Neural crest cell (in vitro differentiated cells): Measurements from ENCODE around the gene FOXK2. TPM values are rescaled to one million over a fixed set of nuclear protein-coding genes. Genes with fewer than 3 reads are reported as not detected.
"Not testable (repeated sequence)": the region's sequence is repeated elsewhere in the genome, so short reads cannot be mapped to it uniquely, and the experiment has no call there.

Source experiments
- DNase-seq: peaks from one replicate; pipeline ENCODE4 v3.0.0; 2021; ENCODE audit warnings: low read depth, mixed read lengths, low spot score
- H3K27ac Mint-ChIP-seq: one replicate; pipeline ENCODE4 v1.8.0; 2021; ENCODE audit warnings: mild to moderate bottlenecking, mixed read lengths; ENCODE audit not compliant: unreplicated experiment
- H3K27me3 Mint-ChIP-seq: 2 replicates; pipeline ENCODE4 v1.8.0; 2021; ENCODE audit warnings: low read depth, mild to moderate bottlenecking, mixed read lengths
- H3K36me3 Mint-ChIP-seq: 2 replicates; pipeline ENCODE4 v1.8.0; 2021; ENCODE audit warnings: low read depth, mild to moderate bottlenecking, mixed read lengths
- H3K4me1 Mint-ChIP-seq: 2 replicates; pipeline ENCODE4 v1.8.0; 2021; ENCODE audit warnings: mixed read lengths
- H3K4me3 Mint-ChIP-seq: one replicate; pipeline ENCODE4 v1.8.0; 2021; ENCODE audit warnings: mild to moderate bottlenecking, mixed read lengths
- H3K9me3 Mint-ChIP-seq: 2 replicates; pipeline ENCODE4 v1.8.0; 2021; ENCODE audit warnings: mixed read lengths
- CTCF ChIP-seq: fragments of 200-600 bp; sonication (generic); conservative IDR thresholded peaks from 2 replicates; pipeline ENCODE4 v1.5.0; 2021; ENCODE audit warnings: antibody characterized with exemption, mild to moderate bottlenecking
- total RNA-seq: library from RNA; stranded (reverse); gene quantifications from 2 replicates; pipeline ENCODE4 v1.2.1, GENCODE V29; 2021

FOXK2 gene
- total RNA-seq, 1 donor from 2014 or later: 84.3 TPM

GRCh38 chr17:82531431-82531881 is 11.9 kb downstream of the FOXK2 start:
- TF ChIP-seq CTCF: no peak
- no peak overlapping the region for H3K4me3 Mint-ChIP-seq
- no peaks in the 10 kb centered on the region for H3K27me3 Mint-ChIP-seq
- H3K27ac Mint-ChIP-seq: no peak overlapping the region
- peaks cover 55% of the 10 kb centered on the region for H3K4me1 Mint-ChIP-seq
- no peaks in the 10 kb centered on the region for H3K9me3 Mint-ChIP-seq
- DNase-seq: no peak
- no peaks in the 10 kb centered on the region for H3K36me3 Mint-ChIP-seq

GRCh38 chr17:82534401-82534812 is 14.9 kb downstream of the FOXK2 start:
- H3K36me3 Mint-ChIP-seq: no peaks in the 10 kb centered on the region
- H3K27ac Mint-ChIP-seq: peak overlapping the region; percentile 86
- H3K9me3 Mint-ChIP-seq: no peaks in the 10 kb centered on the region
- no peak for DNase-seq
- peaks cover 58% of the 10 kb centered on the region for H3K4me1 Mint-ChIP-seq
- H3K4me3 Mint-ChIP-seq: no peak overlapping the region
- no peak for TF ChIP-seq CTCF
- no peaks in the 10 kb centered on the region for H3K27me3 Mint-ChIP-seq

GRCh38 chr17:82536512-82537201 is 17.1 kb downstream of the FOXK2 start:
- Mint-ChIP-seq H3K4me3 (peak overlapping the region; percentile 1), H3K4me1 (peaks cover 47% of the 10 kb centered on the region), H3K27ac (peak overlapping the region; percentile 25), H3K27me3 (no peaks in the 10 kb centered on the region), H3K9me3 (no peaks in the 10 kb centered on the region), H3K36me3 (no peaks in the 10 kb centered on the region)
- DNase-seq: peak; percentile 14
- no peak for TF ChIP-seq CTCF

- not testable (repeated sequence) for H3K27me3 Mint-ChIP-seq, H3K36me3 Mint-ChIP-seq, H3K4me3 Mint-ChIP-seq, H3K9me3 Mint-ChIP-seq, H3K27ac Mint-ChIP-seq, DNase-seq
- peaks cover 47% of the 10 kb centered on the region for H3K4me1 Mint-ChIP-seq
Observed at GRCh38 chr17:82537228-82537627, 17.7 kb downstream of the FOXK2 start.

GRCh38 chr17:82539076-82539475 is 19.5 kb downstream of the FOXK2 start:
- not testable (repeated sequence) for DNase-seq, H3K4me3 Mint-ChIP-seq, H3K9me3 Mint-ChIP-seq, H3K36me3 Mint-ChIP-seq, H3K27ac Mint-ChIP-seq, H3K27me3 Mint-ChIP-seq
- peaks cover 44% of the 10 kb centered on the region for H3K4me1 Mint-ChIP-seq

- TF ChIP-seq CTCF: no peak
- Mint-ChIP-seq H3K36me3 (no peaks in the 10 kb centered on the region), H3K27me3 (no peaks in the 10 kb centered on the region), H3K9me3 (no peaks in the 10 kb centered on the region), H3K27ac (no peak overlapping the region), H3K4me3 (no peak overlapping the region), H3K4me1 (peaks cover 21% of the 10 kb centered on the region)
- DNase-seq: no peak
Observed at GRCh38 chr17:82542439-82542838, 22.9 kb downstream of the FOXK2 start.
